Cardiac muscle cell (in vitro differentiated cells and primary cell): ENCODE measurements around the gene IKZF3. TPM values are rescaled to one million over a fixed set of nuclear protein-coding genes. Genes with fewer than 3 reads are reported as not detected.

Experiments used
- DNase-seq, 2 donors: peaks; one replicate each; pipeline versions ENCODE4 v3.0.0 to v3.0.0-alpha.2; 2010 to 2017; ENCODE audit warnings: low read depth in 1 of 2, low spot score in 1 of 2
- H3K27ac ChIP-seq: fragments of 200-600 bp; sonication (generic); 2 replicates; pipeline ENCODE4 v1.5.1; 2016
- H3K27me3 ChIP-seq: fragments of 200-600 bp; sonication (generic); 2 replicates; pipeline ENCODE4 v1.6.0; 2016; ENCODE audit warnings: control low read depth
- H3K36me3 ChIP-seq: fragments of 200-600 bp; sonication (generic); 2 replicates; pipeline ENCODE4 v1.5.1; 2016; ENCODE audit warnings: control low read depth
- H3K4me1 ChIP-seq: fragments of 200-600 bp; sonication (generic); 2 replicates; pipeline ENCODE4 v1.8.1; 2017; ENCODE audit warnings: low read depth, mild to moderate bottlenecking, mixed run types
- H3K4me3 ChIP-seq: fragments of 200-600 bp; sonication (generic); 2 replicates; pipeline ENCODE4 v1.5.1; 2016; ENCODE audit warnings: mild to moderate bottlenecking
- H3K9me3 ChIP-seq: fragments of 200-600 bp; sonication (generic); 2 replicates; pipeline ENCODE4 v1.5.1; 2017; ENCODE audit warnings: low read depth, mild to moderate bottlenecking, control low read depth
- polyA plus RNA-seq: library from polyadenylated mRNA; unstranded; fragments of >200 nt; fragmentation: Nextera tagmentation; extraction: Ambion mirVana; gene quantifications from 2 replicates; pipeline ENCODE4 v1.2.1, GENCODE V29; 2016
- total RNA-seq: library from RNA; depleted of rRNA; stranded (reverse); fragments of >200 nt; gene quantifications from 2 replicates; pipeline ENCODE4 v1.2.3, GENCODE V29; 2016
- TF ChIP-seq, protein P1 (sequence below): IDR thresholded peaks from 2 replicates; pipeline ENCODE4 v1.5.1; 2012; ENCODE audit warnings: low read depth, mild to moderate bottlenecking, low read length

The IKZF3 gene
- total and polyA plus RNA-seq, 2 experiments from 2014 or later = not detected

DNA sequence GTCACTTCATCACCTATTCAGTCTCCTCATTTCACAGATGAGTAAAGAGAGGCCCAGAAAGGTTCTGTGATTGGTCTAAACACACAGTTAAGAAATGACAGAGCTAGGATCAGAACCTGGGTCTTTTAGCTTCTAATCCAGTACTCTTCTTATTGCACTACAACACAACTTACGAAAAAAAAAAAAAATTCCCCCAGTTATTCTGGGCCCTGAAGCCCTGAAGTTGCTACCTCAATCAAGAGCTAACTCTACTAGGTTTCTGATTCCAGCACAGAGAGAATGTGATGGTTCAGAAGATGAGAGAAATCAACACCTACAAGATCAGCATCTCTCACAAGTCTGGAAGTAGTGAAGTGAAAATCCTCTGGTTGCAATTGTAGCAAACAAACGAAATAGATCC is 89.1 kb downstream of the IKZF3 start:
- TF ChIP-seq, protein P1, sequence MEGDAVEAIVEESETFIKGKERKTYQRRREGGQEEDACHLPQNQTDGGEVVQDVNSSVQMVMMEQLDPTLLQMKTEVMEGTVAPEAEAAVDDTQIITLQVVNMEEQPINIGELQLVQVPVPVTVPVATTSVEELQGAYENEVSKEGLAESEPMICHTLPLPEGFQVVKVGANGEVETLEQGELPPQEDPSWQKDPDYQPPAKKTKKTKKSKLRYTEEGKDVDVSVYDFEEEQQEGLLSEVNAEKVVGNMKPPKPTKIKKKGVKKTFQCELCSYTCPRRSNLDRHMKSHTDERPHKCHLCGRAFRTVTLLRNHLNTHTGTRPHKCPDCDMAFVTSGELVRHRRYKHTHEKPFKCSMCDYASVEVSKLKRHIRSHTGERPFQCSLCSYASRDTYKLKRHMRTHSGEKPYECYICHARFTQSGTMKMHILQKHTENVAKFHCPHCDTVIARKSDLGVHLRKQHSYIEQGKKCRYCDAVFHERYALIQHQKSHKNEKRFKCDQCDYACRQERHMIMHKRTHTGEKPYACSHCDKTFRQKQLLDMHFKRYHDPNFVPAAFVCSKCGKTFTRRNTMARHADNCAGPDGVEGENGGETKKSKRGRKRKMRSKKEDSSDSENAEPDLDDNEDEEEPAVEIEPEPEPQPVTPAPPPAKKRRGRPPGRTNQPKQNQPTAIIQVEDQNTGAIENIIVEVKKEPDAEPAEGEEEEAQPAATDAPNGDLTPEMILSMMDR = no peak
- H3K36me3 ChIP-seq = no peaks in the 10 kb centered on the region
- no peak for DNase-seq
- H3K27ac ChIP-seq = no peak overlapping the region
- no peaks in the 10 kb centered on the region for H3K9me3 ChIP-seq
- peaks cover 6% of the 10 kb centered on the region for H3K4me1 ChIP-seq
- no peaks in the 10 kb centered on the region for H3K27me3 ChIP-seq
- no peak overlapping the region for H3K4me3 ChIP-seq

DNA sequence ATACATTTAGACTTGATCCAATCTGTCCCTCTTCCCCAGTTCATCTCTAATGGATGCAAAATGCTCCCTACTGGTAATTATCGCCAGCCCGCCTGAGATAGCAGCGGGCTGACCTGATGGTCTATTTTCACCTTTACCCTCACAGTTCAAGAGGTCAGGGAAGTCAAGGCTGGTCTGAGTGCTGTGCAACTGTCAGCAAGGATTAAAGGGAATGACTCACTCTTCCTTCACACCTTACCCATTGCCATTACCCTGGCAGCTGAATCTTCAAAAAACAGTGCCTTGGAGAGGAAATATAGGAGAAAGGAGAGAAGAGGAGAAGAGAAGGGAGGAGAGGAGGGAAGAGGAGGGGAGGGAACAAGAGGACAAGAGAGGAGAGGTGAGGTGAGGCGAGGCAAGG is 90.1 kb downstream of the IKZF3 start:
- no peak for DNase-seq
- Histone ChIP-seq H3K27me3 (no peaks in the 10 kb centered on the region), H3K9me3 (no peaks in the 10 kb centered on the region), H3K4me3 (no peak overlapping the region), H3K27ac (no peak overlapping the region), H3K4me1 (peaks cover 6% of the 10 kb centered on the region), H3K36me3 (no peaks in the 10 kb centered on the region)
- TF ChIP-seq, protein P1 = no peak

DNA sequence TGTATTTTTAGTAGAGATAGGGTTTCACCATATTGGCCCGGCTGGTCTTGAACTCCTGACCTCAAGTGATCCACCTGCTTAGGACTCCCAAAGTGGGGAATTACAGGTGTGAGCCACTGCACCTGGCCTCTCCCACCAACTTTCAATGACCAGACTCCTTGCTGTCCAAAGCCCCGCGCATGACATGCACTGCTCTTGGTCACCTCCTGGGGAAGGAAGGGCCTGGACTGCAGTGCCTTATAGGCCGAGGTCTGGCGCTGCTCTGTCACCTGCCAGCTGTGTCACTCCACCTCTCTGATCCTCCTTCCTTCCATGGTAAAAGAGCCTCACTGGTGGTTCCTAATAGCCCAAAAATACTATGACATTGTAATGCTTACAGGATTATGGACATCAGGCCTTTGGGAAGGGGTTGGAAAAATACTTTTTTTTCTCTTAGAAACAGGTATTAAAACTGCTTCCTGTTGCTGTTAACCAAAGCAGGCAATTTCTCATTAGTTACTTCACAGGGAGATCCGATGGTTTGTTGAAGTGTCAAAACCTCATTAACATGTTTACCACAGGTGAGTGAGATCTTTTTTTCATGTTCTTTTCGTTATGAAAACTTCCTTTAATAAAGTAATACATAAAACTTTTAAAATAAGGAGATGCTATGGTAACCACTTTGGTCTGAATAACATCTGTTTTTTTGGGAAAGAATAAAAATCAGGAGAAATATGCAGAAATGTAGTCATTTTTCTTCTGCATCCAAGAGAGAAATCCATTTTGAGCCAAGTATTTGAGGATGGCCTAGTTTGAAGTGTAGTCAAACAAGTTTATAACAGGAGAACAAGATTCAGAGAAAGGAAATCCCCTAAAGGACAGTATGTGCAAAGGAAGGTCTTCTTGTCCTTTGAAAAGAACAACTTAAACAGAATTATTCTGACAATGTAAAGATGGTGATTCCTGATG is 90.9 kb downstream of the IKZF3 start:
- Histone ChIP-seq H3K27me3 (no peaks in the 10 kb centered on the region), H3K4me3 (no peak overlapping the region), H3K36me3 (no peaks in the 10 kb centered on the region), H3K27ac (no peak overlapping the region), H3K9me3 (no peaks in the 10 kb centered on the region), H3K4me1 (peaks cover 6% of the 10 kb centered on the region)
- no peak for DNase-seq
- TF ChIP-seq, protein P1 = no peak

DNA sequence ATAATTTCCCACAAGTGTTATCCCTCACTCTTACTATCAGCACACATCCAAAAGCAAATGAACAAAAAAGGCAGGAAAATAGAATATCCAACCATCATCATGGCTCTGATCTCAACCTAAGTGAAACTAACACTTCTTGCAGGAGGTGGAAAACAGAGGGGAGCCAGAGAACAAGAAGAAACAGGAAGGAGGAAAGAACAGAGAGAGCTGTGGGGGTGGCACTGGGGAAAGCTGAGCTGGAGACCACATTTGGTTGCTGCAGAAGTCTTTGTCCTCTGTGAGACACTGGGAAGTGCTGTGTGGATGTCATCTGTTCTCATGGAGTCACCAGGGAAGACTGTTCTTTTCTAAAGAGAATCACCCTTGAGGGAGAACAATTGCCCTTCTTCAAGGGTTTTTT is 91.7 kb downstream of the IKZF3 start:
- TF ChIP-seq, protein P1 = no peak
- no peaks in the 10 kb centered on the region for H3K27me3 ChIP-seq
- DNase-seq = no peak
- H3K9me3 ChIP-seq = no peaks in the 10 kb centered on the region
- no peaks in the 10 kb centered on the region for H3K36me3 ChIP-seq
- H3K4me3 ChIP-seq = no peak overlapping the region
- peaks cover 7% of the 10 kb centered on the region for H3K4me1 ChIP-seq
- H3K27ac ChIP-seq = no peak overlapping the region

DNA sequence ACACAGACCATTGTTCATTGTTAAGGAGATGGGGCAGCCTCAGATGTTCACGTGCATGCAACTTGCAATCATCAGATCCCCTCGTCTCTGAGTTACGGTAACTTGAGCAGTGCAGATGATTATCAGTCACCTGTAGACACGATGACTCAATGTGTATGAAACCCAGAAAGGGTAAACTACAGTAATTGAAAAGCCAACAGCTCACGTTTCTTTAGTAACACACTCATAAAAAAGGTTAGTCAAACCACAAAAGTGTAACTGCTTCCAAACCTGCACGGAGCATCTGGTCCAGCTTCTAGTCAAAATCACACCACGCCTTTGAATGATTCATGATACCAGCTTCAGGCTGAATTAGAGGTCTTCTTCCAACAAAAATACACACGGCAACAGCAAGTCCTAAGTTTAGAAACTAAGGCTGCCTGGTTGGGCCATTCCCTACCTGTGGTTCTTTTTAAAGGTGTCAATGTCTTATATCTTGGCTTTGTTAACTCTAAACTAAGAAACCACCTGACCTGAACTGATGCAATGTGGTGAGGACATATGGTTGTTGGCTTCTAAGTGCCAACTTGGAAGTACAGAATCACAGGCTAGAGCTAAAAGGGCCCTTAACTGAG is 94.0 kb downstream of the IKZF3 start:
- Histone ChIP-seq H3K27ac (no peak overlapping the region), H3K36me3 (no peaks in the 10 kb centered on the region), H3K9me3 (no peaks in the 10 kb centered on the region), H3K4me1 (peaks cover 14% of the 10 kb centered on the region), H3K4me3 (no peak overlapping the region), H3K27me3 (no peaks in the 10 kb centered on the region)
- no peak for DNase-seq
- TF ChIP-seq, protein P1 = no peak
